CD4-positive, alpha-beta T cell treated with Interleukin-2 at 100 ng/mL for 4 hours (primary cell): Measurements from ENCODE around the gene TMOD1.

Experiments used
- DNase-seq: peaks from one replicate; pipeline ENCODE4 v3.0.0-alpha.2; 2020; ENCODE audit warnings: low spot score

Gene TMOD1

DNA sequence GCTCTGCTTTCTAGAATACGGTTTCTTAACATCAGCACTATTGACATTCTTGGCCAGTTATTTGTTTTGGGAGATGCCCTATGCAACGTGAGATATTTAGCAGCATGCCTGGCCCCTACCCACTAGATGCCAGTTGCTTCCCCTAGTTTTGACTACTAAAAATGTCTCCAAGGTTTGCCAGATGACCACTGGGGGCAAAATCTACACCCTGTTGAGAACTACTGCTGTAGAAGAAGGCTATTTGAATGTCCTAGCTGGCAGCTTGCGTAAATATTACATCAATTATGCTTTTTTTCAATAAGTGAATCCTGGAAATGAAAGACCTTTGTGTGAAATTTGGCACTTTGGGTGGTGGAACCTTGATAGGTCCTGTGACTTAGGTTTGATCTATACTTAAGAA lies 137.2 kb downstream of the TMOD1 start:
- DNase-seq = no peak

DNA sequence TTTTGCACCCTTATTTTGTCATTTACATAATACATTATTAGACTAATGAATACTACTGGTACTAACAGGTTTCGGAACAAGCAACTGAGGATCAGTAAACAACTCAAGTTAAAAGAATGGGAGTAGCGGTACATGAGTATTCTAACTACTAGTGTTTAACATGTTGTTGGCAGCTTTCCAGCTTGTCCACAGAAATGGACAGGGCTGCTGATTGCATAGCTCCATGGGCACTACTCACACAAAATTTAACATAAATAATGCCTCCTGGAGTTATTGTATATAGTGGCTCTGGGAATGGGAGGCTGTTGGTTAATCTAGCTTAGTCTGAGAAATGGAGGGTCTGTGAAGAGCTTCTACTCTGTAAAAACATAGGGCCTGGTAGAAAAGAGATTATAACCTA lies 138.9 kb downstream of the TMOD1 start:
- no peak for DNase-seq

DNA sequence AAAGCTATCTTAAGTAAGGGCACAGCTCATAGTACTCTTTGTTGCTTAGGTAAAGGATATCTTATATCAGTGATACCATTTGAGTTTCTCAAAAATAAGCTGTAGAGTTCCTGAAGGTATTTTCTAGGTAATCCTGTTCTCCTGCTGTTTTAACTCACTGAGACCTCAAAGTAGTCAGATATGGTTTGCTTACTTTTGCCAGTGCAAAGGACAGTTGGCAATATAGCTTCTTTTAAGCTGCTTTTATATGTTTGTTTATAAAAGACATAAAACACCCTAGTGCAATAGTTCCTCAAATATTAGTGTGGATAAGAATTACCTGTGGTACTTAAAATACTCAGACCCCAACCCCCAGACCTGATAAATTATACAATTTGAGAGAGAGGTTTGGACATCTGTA lies 144.3 kb downstream of the TMOD1 start:
- DNase-seq = no peak

DNA sequence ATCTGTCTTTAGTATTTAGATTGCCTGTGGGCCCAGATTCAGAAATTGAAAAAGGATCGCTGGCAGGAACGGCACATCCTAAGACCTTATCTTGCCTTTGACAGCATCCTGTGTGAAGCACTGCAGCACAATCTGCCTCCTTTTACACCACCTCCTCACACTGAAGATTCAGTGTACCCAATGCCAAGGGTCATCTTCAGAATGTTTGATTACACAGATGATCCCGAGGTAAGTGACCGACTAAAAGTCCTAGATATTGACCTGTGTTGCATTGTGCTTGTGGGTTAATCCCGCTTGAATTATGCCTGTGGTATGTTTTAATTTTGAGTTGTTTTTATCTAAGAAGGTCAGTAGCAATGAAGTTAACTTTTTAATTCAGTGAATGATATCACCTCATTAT lies 146.5 kb downstream of the TMOD1 start:
- DNase-seq = no peak
